OCI-LY1 (cell line): ENCODE results near the gene BMPR1B.

ENCODE experiments used
- H2AFZ ChIP-seq: fragments of 200-600 bp; sonication (generic), shearing (Covaris generic); 2 replicates; pipeline ENCODE4 v1.6.0; 2014; ENCODE audit warnings: antibody characterized with exemption, mild to moderate bottlenecking, low read length
- H3F3A ChIP-seq: fragments of 200-600 bp; sonication (generic), shearing (Covaris generic); 2 replicates; pipeline ENCODE4 v1.6.0; 2014; ENCODE audit warnings: mild to moderate bottlenecking, antibody characterized with exemption, low read length, moderate library complexity; ENCODE audit not compliant: insufficient read depth
- H3K27ac ChIP-seq: fragments of 200-600 bp; sonication (generic); 2 replicates; pipeline ENCODE4 v1.5.1; 2014; ENCODE audit warnings: low read length, mixed run types, mild to moderate bottlenecking, low read depth; ENCODE audit not compliant: poor library complexity, severe bottlenecking
- H3K27me3 ChIP-seq: fragments of 200-600 bp; sonication (generic); 2 replicates; pipeline ENCODE4 v1.6.0; 2014; ENCODE audit warnings: antibody characterized with exemption, mild to moderate bottlenecking, low read length, moderate library complexity; ENCODE audit not compliant: insufficient read depth
- H3K36me3 ChIP-seq: fragments of 200-600 bp; sonication (generic); 2 replicates; pipeline ENCODE4 v1.6.1; 2014; ENCODE audit warnings: mild to moderate bottlenecking, antibody characterized with exemption, low read length, moderate library complexity, mixed read lengths; ENCODE audit not compliant: insufficient read depth
- H3K4me1 ChIP-seq: fragments of 200-600 bp; sonication (generic); 2 replicates; pipeline ENCODE4 v1.5.1; 2014; ENCODE audit warnings: mild to moderate bottlenecking, low read length, moderate library complexity; ENCODE audit not compliant: insufficient read depth, severe bottlenecking
- H3K4me2 ChIP-seq: fragments of 200-600 bp; sonication (generic), shearing (Covaris generic); 2 replicates; pipeline ENCODE4 v1.6.1; 2014; ENCODE audit warnings: low read length
- H3K4me3 ChIP-seq: fragments of 200-600 bp; sonication (generic); 2 replicates; pipeline ENCODE4 v1.5.1; 2014; ENCODE audit warnings: low read length, low read depth, mild to moderate bottlenecking, mixed read lengths; ENCODE audit not compliant: poor library complexity, severe bottlenecking
- H3K79me2 ChIP-seq: fragments of 200-600 bp; shearing (Covaris generic); 2 replicates; pipeline ENCODE4 v1.6.1; 2016; ENCODE audit warnings: mixed run types, low read length, mixed read lengths; ENCODE audit not compliant: insufficient read depth
- H3K9ac ChIP-seq: fragments of 200-600 bp; sonication (generic), shearing (Covaris generic); 2 replicates; pipeline ENCODE4 v1.6.1; 2014; ENCODE audit warnings: mild to moderate bottlenecking, low read length, mixed read lengths
- H3K9me2 ChIP-seq: fragments of 200-600 bp; sonication (generic), shearing (Covaris generic); 2 replicates; pipeline ENCODE4 v1.6.1; 2014; ENCODE audit warnings: low read depth, mild to moderate bottlenecking, low read length, mixed read lengths
- H3K9me3 ChIP-seq: fragments of 200-600 bp; shearing (Covaris generic); 2 replicates; pipeline ENCODE4 v1.6.1; 2014; ENCODE audit warnings: low read length, mixed read lengths
- H4K20me1 ChIP-seq: fragments of 200-600 bp; sonication (generic), shearing (Covaris generic); 2 replicates; pipeline ENCODE4 v1.6.0; 2016; ENCODE audit warnings: mild to moderate bottlenecking, low read length; ENCODE audit not compliant: insufficient read depth
- CTCF ChIP-seq: fragments of 200-600 bp; sonication (generic), shearing (Covaris generic); IDR thresholded peaks from 2 replicates; pipeline ENCODE4 v1.5.1; 2017; ENCODE audit warnings: mild to moderate bottlenecking, antibody characterized with exemption, low read length, moderate library complexity, mixed read lengths
- EZH2 ChIP-seq: fragments of 200-600 bp; sonication (generic), shearing (Covaris generic); IDR thresholded peaks from 2 replicates; pipeline ENCODE4 v1.8.0; 2017; ENCODE audit warnings: borderline replicate concordance, mixed run types, mild to moderate bottlenecking, antibody characterized with exemption, low read length, moderate library complexity, mixed read lengths

BMPR1B gene

DNA sequence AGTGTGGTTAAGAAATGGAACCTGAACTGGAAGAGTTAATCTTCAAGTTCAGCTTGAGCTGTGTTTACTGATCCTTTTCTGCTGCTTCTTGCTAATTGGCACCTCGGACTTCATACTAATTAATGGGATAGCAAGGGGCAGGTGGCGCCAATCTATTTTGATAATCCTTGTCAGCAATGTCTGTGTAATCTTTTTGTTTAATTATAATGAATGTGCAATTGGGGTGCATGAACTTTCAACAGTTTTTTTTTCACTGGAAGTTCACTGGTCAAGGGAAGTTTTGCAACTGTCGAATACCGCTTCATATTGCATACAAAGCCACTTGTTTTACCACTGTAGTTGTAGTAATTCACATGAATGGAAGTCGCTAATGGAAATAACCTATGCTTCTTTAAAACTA, 261.0 kb downstream of the BMPR1B start:
- H3K79me2 ChIP-seq, result no peaks in the 10 kb centered on the region
- H2AFZ ChIP-seq, result no peak overlapping the region
- H3F3A ChIP-seq, result no peaks in the 10 kb centered on the region
- no peak overlapping the region for H3K27ac ChIP-seq
- no peaks in the 10 kb centered on the region for H4K20me1 ChIP-seq
- H3K36me3 ChIP-seq, result no peaks in the 10 kb centered on the region
- no peak for TF ChIP-seq EZH2
- no peak for TF ChIP-seq CTCF
- no peak overlapping the region for H3K4me2 ChIP-seq
- no peaks in the 10 kb centered on the region for H3K9me2 ChIP-seq
- no peaks in the 10 kb centered on the region for H3K4me1 ChIP-seq
- no peaks in the 10 kb centered on the region for H3K9me3 ChIP-seq
- no peak overlapping the region for H3K9ac ChIP-seq
- H3K27me3 ChIP-seq, result no peaks in the 10 kb centered on the region
- H3K4me3 ChIP-seq, result no peak overlapping the region

DNA sequence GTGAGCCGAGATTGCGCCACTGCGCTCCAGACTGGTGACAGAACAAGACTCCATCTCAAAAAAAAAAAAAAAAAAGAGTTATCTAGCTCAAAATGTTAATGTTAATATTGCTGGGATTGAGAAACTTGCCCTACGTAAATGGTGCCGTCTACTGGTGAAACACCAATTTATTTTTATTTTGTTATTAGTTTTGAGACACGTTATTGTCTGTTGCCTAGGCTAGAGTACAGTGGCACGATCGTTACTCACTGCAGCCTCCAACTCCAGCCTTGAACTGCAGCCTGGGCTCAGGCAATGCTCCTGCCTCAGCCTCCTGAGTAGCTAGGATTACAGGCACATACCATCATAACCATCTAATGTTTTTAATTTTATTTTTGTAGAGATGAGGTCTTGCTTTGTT, 262.8 kb downstream of the BMPR1B start:
- H3K36me3 ChIP-seq, result no peaks in the 10 kb centered on the region
- H4K20me1 ChIP-seq, result no peaks in the 10 kb centered on the region
- H3K27me3 ChIP-seq, result no peaks in the 10 kb centered on the region
- H3K4me2 ChIP-seq, result no peak overlapping the region
- H3K79me2 ChIP-seq, result no peaks in the 10 kb centered on the region
- no peaks in the 10 kb centered on the region for H3F3A ChIP-seq
- H3K27ac ChIP-seq, result no peak overlapping the region
- TF ChIP-seq EZH2 (no peak), CTCF (no peak)
- no peak overlapping the region for H2AFZ ChIP-seq
- H3K4me1 ChIP-seq, result no peaks in the 10 kb centered on the region
- no peaks in the 10 kb centered on the region for H3K9me3 ChIP-seq
- no peaks in the 10 kb centered on the region for H3K9me2 ChIP-seq
- no peak overlapping the region for H3K9ac ChIP-seq
- no peak overlapping the region for H3K4me3 ChIP-seq

GRCh38 chr4:95021099-95021498, 263.3 kb downstream of the BMPR1B start:
- Histone ChIP-seq H3K79me2 (no peaks in the 10 kb centered on the region), H3K9me3 (no peaks in the 10 kb centered on the region), H4K20me1 (no peaks in the 10 kb centered on the region), H3K9ac (no peak overlapping the region), H2AFZ (no peak overlapping the region), H3K27ac (no peak overlapping the region), H3F3A (no peaks in the 10 kb centered on the region), H3K4me2 (no peak overlapping the region), H3K4me1 (no peaks in the 10 kb centered on the region), H3K36me3 (no peaks in the 10 kb centered on the region), H3K27me3 (no peaks in the 10 kb centered on the region), H3K4me3 (no peak overlapping the region), H3K9me2 (no peaks in the 10 kb centered on the region)
- TF ChIP-seq CTCF (no peak), EZH2 (no peak)
